Adrenal gland (tissue), 12 donors: ENCODE measurements around the gene ATP6AP1. TPM values are rescaled to one million over a fixed set of nuclear protein-coding genes. Genes with fewer than 3 reads are reported as not detected.

Experiments used
- DNase-seq, 7 donors: peaks; one replicate each; pipeline ENCODE4 v3.0.0-alpha.2; 2019 to 2020
- H3K27ac ChIP-seq, 5 donors: fragments of 200-600 bp; sonication (generic) in 4 of 5; 1 replicate in 3 of 5; 2 replicates in 2 of 5; pipeline versions ENCODE4 v1.5.1 to v1.8.0; 2016 to 2020; ENCODE audit warnings: mild to moderate bottlenecking in 1 of 5
- H3K27me3 ChIP-seq: fragments of 200-600 bp; 2 replicates; pipeline ENCODE4 v1.8.0; 2021
- H3K36me3 ChIP-seq, 2 donors: fragments of 200-600 bp; replicated peaks in 1 of 2; 1 replicate in 1 of 2; 2 replicates in 1 of 2; pipeline versions ENCODE4 v1.5.1 to v1.8.0; 2018 to 2022
- H3K4me1 ChIP-seq, 2 donors: fragments of 200-600 bp; replicated peaks in 1 of 2; 1 replicate in 1 of 2; 2 replicates in 1 of 2; pipeline versions ENCODE4 v1.5.1 to v1.8.0; 2018 to 2021
- H3K4me3 ChIP-seq, 4 donors: fragments of 200-600 bp; sonication (generic) in 3 of 4; one replicate each; pipeline ENCODE4 v1.5.1; 2016 to 2018
- H3K9me3 ChIP-seq, 3 donors: fragments of 200-600 bp; sonication (generic) in 1 of 3; replicated peaks in 1 of 3; 1 replicate in 2 of 3; 2 replicates in 1 of 3; pipeline versions ENCODE4 v1.5.1 to v1.8.0; 2016 to 2021
- POLR2A ChIP-seq, 2 donors: fragments of 450-650 bp; IDR thresholded peaks; one replicate each; pipeline ENCODE4 v1.6.1; 2017; ENCODE audit warnings: antibody characterized with exemption in 2 of 2, mild to moderate bottlenecking in 2 of 2, moderate library complexity in 1 of 2
- WGBS, 4 donors: extraction: QIAGEN DNeasy Blood & Tissue Kit in 2 of 4; methylation state at CpG; one replicate each; pipeline versions ENCODE4 v1.1.5 to v1.1.7; 2013 to 2017; 5-methylcytosine and 5-hydroxymethylcytosine counted together
- intact Hi-C, 2 donors: fragments of 100-400 bp; cut with DNase I; formaldehyde crosslinking; loops; one replicate each; pipeline versions ENCODE4 v1.14.1 to v1.15.0; 2022 to 2023
- polyA plus RNA-seq, 3 donors: library from polyadenylated mRNA; stranded (reverse); fragments of 200-250 nt in 2 of 3; fragments of 350-450 nt in 1 of 3; fragmentation: Illumina TruSeq in 1 of 3; extraction: RNeasy Lipid Tissue Mini Kit (QIAGEN cat#74804) in 1 of 3; gene quantifications; one replicate each; pipeline ENCODE4 v1.2.3, GENCODE V29; 2013 to 2014
- total RNA-seq, 9 donors: library from RNA; depleted of rRNA in 4 of 9; stranded (reverse); fragments of >200 nt in 4 of 9; fragments of 120-200 nt in 1 of 9; fragmentation: NEBNext Ultra II Directional in 1 of 9; extraction: Animal tissue kit (Norgen Biotek cat#: 25700) in 1 of 9; gene quantifications; one replicate each; pipeline versions ENCODE4 v1.1.0 to v1.2.4, GENCODE V29; 2013 to 2023
- TF ChIP-seq, protein P1 (sequence below), 6 experiments: fragments of 450-650 bp in 4 of 6; fragments of 200-600 bp in 2 of 6; sonication (generic) in 1 of 6; IDR thresholded peaks; 1 replicate in 5 of 6; 2 replicates in 1 of 6; pipeline versions ENCODE4 v1.5.1 to v1.8.0; 2016 to 2021; ENCODE audit warnings: antibody characterized with exemption in 6 of 6, mild to moderate bottlenecking in 2 of 6, moderate library complexity in 1 of 6
- donor health status: healthy with polysubstance abuse.
- donor health status: Bipolar disorder and iron deficiency.
- donor health status: DM: yes; HTN: yes; CAD: no.
- donor health status: DM: no; HTN: no; CAD: no.
- donor health status: DM: no; HTN: no; CAD: no.
- donor health status: DM: yes; HTN: yes; CAD: no.

The ATP6AP1 gene
- total and polyA plus RNA-seq, 12 donors, result 55.4 to 170 (median 117) TPM

DNA sequence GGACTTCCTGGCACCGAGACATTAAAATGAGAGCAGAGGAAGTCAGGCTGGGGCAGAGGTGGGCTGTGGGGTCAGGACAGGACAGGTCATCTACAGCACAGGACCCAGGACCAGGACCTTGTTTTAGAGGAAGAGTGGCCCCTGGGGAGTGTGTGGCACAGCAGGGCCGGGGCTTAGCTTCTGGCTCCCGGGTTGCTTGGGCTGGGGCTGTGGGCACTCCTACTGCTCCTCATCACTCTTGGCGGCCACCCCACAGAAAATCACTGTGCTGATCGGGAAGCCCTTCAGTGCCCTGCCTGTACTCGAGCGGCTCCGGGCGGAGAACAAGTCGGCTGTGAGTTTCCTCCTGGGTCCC lies 8.1 kb upstream of the ATP6AP1 start:
- Histone ChIP-seq H3K36me3 (no peaks in the 10 kb centered on the region), H3K4me1 (no peaks in the 10 kb centered on the region), H3K9me3 (no peaks in the 10 kb centered on the region), H3K4me3 (no peak overlapping the region), H3K27me3 (no peaks in the 10 kb centered on the region), H3K27ac (peak overlapping the region in 2 of 5 donors; percentile 48 to 72)
- intact Hi-C loops, result no loop called here
- TF ChIP-seq, protein P1, sequence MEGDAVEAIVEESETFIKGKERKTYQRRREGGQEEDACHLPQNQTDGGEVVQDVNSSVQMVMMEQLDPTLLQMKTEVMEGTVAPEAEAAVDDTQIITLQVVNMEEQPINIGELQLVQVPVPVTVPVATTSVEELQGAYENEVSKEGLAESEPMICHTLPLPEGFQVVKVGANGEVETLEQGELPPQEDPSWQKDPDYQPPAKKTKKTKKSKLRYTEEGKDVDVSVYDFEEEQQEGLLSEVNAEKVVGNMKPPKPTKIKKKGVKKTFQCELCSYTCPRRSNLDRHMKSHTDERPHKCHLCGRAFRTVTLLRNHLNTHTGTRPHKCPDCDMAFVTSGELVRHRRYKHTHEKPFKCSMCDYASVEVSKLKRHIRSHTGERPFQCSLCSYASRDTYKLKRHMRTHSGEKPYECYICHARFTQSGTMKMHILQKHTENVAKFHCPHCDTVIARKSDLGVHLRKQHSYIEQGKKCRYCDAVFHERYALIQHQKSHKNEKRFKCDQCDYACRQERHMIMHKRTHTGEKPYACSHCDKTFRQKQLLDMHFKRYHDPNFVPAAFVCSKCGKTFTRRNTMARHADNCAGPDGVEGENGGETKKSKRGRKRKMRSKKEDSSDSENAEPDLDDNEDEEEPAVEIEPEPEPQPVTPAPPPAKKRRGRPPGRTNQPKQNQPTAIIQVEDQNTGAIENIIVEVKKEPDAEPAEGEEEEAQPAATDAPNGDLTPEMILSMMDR (IDR thresholded peaks at IDR 0.05), result no peak
- TF ChIP-seq POLR2A (IDR thresholded peaks at IDR 0.05), result no peak
- no peak for DNase-seq
- 73 to 79% (median 75%) methylated on average over 3 to 10 of the region's 10 CpGs for WGBS, 4 donors

DNA sequence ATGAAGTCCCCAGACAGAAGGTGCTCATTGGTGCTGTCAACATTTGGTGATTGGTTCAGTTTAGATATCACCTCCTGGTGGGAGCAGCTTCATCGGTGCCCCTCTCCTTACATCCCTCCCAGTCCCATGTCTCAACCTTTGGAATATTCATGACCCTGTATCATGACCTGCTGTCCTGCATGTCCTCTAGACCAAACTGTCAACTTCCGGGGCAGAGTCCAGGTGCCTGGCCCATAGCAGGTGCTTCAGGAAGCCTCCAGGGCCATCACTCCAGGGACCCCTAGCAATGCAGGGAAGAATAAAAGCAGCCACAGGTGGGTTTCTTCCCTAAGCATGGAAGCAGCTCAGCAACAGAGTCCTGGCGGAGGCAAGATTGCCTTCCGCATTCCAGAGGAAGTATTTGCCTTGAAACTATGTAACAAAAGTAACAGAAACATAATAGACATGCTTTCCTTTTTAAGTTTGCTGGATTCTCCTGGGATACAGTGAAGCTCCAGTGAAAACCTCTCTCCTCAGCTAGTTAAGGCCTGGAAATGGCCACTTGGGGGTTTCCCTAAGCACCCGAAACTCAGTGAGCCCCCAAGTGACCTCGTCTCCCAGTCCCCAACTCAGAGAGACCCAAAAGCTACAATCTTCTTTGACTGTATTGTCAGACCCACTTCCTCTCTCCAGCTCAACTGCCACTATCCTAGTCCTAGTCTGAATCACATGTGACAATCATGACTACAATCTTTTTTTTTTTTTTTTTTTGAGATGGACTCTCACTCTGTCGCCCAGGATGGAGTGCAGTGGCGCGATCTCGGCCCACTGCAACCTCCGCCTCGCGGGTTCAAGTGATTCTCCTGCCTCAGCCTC lies 1.3 kb upstream of the ATP6AP1 start:
- peaks cover 0 to 7% of the 10 kb centered on the region in 2 donors for H3K36me3 ChIP-seq
- no peaks in the 10 kb centered on the region for H3K27me3 ChIP-seq
- H3K4me3 ChIP-seq, result peak overlapping the region in 1 of 4 donors; percentile 64
- WGBS, 4 donors, result 80 to 85% (median 82%) methylated on average over 9 to 13 of the region's 13 CpGs
- DNase-seq, result no peak
- peaks cover 0 to 15% of the 10 kb centered on the region in 2 donors for H3K4me1 ChIP-seq
- no peak overlapping the region for H3K27ac ChIP-seq
- no peaks in the 10 kb centered on the region for H3K9me3 ChIP-seq
- intact Hi-C loops, result no loop called here
- TF ChIP-seq, protein P1 (IDR thresholded peaks at IDR 0.05), result no peak
- no peak for TF ChIP-seq POLR2A (IDR thresholded peaks at IDR 0.05)

DNA sequence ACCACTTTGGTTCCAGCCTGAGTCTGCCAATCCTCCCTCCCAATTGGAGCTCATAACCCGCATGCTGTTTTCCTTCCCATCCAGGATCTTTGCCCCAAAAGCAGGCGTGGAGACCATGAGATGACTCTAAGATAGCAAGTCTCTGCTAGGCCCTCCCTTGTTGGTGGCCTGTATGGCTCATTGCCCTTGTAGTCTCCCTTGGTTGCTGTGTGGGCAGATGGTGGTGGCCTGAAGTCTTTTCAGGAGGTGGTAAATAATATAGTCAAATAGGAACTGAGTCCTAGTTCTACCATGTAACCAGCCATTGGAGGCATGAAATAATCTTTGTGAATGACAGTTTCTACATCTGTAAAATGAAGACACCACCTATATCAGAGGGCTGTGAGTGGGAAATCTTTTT lies 1.2 kb downstream of the ATP6AP1 start:
- no peak for DNase-seq
- no peaks in the 10 kb centered on the region for H3K9me3 ChIP-seq
- peak overlapping the region in 2 of 5 donors; percentile 81 to 85 for H3K27ac ChIP-seq
- H3K27me3 ChIP-seq, result no peaks in the 10 kb centered on the region
- peaks cover 0 to 15% of the 10 kb centered on the region in 2 donors for H3K4me1 ChIP-seq
- H3K4me3 ChIP-seq, result peak overlapping the region in 1 of 4 donors; percentile 64
- 60 to 82% (median 74%) methylated on average over 1 to 2 of the region's 2 CpGs for WGBS, 4 donors
- no peak for TF ChIP-seq POLR2A (IDR thresholded peaks at IDR 0.05)
- TF ChIP-seq, protein P1 (IDR thresholded peaks at IDR 0.05), result no peak
- intact Hi-C loops, result no loop called here
- peaks cover 0 to 30% of the 10 kb centered on the region in 2 donors for H3K36me3 ChIP-seq

DNA sequence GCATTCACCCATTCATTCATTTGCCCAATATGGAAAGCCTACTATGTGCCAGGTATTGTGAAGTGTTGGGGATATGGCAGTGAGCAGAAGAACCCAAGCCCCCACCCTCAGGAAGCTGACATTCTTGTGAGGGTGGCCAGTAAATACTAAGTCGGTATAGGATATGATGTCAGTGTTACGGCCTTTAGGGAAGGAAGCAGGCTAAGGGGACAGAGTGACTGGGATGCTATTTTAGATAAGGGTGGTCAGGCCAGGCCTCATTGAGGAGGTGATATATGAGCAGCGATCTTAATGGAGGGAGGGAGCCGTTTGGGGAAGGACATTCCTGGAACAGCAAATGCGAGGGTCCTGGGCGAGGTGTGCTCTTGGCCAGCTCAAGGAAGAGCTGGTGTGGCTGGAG lies 2.0 kb downstream of the ATP6AP1 start:
- intact Hi-C loops, result no loop called here
- Histone ChIP-seq H3K4me1 (peaks cover 0 to 15% of the 10 kb centered on the region in 2 donors), H3K9me3 (no peaks in the 10 kb centered on the region), H3K4me3 (no peak overlapping the region), H3K27ac (peak overlapping the region in 2 of 5 donors; percentile 59), H3K27me3 (no peaks in the 10 kb centered on the region), H3K36me3 (peaks cover 0 to 37% of the 10 kb centered on the region in 2 donors)
- 52 to 69% (median 65%) methylated on average over 6 of the region's 6 CpGs for WGBS, 4 donors
- TF ChIP-seq, protein P1 (IDR thresholded peaks at IDR 0.05), result no peak
- no peak for TF ChIP-seq POLR2A (IDR thresholded peaks at IDR 0.05)
- DNase-seq, result no peak
